H1 (cell line): Measurements from ENCODE around the gene ZNF644. TPM values are rescaled to one million over a fixed set of nuclear protein-coding genes. Genes with fewer than 3 reads are reported as not detected.

ENCODE experiments used
- CTCF ChIA-PET: fragments of 300-600 bp; sonication (Branson Sonifier 250); formaldehyde crosslinking; loops from one replicate; lab custom pipeline; 2021; ENCODE audit not compliant: partially characterized antibody; lab: Charles Lee
- POLR2A ChIA-PET: fragments of 300-600 bp; sonication (Branson Sonifier 250); formaldehyde crosslinking; loops from one replicate; lab custom pipeline; 2021; ENCODE audit warnings: inconsistent platforms; ENCODE audit not compliant: partially characterized antibody; lab: Charles Lee
- DNase-seq, 2 experiments: peaks; one replicate each; pipeline versions ENCODE4 v3.0.0 to v3.0.0-alpha.2; 2010 to 2022; ENCODE audit warnings: low spot score in 2 of 2, low read depth in 1 of 2, mixed read lengths in 1 of 2
- FAIRE-seq: peaks from 2 replicates; lab custom pipeline; 2011; peaks lifted over from hg19 to GRCh38; lab: Jason Lieb, UNC
- H2AFZ ChIP-seq: 2 replicates; pipeline ENCODE4 v1.8.1; 2012; ENCODE audit warnings: low read length, inconsistent platforms
- H2AK5ac ChIP-seq: 2 replicates; pipeline ENCODE4 v1.6.1; 2013; ENCODE audit warnings: low read depth, low read length
- H2BK120ac ChIP-seq: replicated peaks from 2 replicates; pipeline ENCODE3; 2013; ENCODE audit warnings: low read depth, low read length, inconsistent platforms
- H2BK12ac ChIP-seq: 2 replicates; pipeline ENCODE4 v1.6.1; 2013; ENCODE audit warnings: low read depth, low read length
- H2BK15ac ChIP-seq: 2 replicates; pipeline ENCODE4 v1.6.1; 2013; ENCODE audit warnings: low read length
- H2BK20ac ChIP-seq: 2 replicates; pipeline ENCODE4 v1.6.1; 2013; ENCODE audit warnings: low read length
- H2BK5ac ChIP-seq: 2 replicates; pipeline ENCODE4 v1.6.1; 2013; ENCODE audit warnings: low read depth, low read length
- H3K14ac ChIP-seq: 2 replicates; pipeline ENCODE4 v1.6.1; 2013; ENCODE audit warnings: inconsistent platforms; ENCODE audit not compliant: insufficient read length
- H3K18ac ChIP-seq: 2 replicates; pipeline ENCODE4 v1.6.1; 2013; ENCODE audit warnings: low read length; ENCODE audit errors: extremely low read depth
- H3K23ac ChIP-seq: 2 replicates; pipeline ENCODE4 v1.6.1; 2013; ENCODE audit warnings: inconsistent platforms; ENCODE audit not compliant: insufficient read length
- H3K23me2 ChIP-seq: 2 replicates; pipeline ENCODE4 v1.6.1; 2013; ENCODE audit warnings: low read depth, low read length
- H3K27ac ChIP-seq: 2 replicates; pipeline ENCODE4 v1.6.1; 2011; ENCODE audit warnings: low read depth, low read length, inconsistent platforms
- H3K27me3 ChIP-seq, 4 experiments: replicated peaks in 1 of 4; 1 replicate in 1 of 4; 2 replicates in 3 of 4; pipeline versions ENCODE4 v1.6.1 to v1.8.1; 2011 to 2013; ENCODE audit warnings: low read length in 3 of 4, mild to moderate bottlenecking in 3 of 4, inconsistent platforms in 2 of 4, mixed read lengths in 2 of 4, moderate library complexity in 1 of 4; ENCODE audit not compliant: control insufficient read depth in 3 of 4, insufficient read depth in 3 of 4; ENCODE audit errors: extremely low read depth in 1 of 4
- H3K36me3 ChIP-seq, 4 experiments: 2 replicates each; pipeline versions ENCODE4 v1.6.1 to v1.8.1; 2011 to 2013; ENCODE audit warnings: mild to moderate bottlenecking in 4 of 4, low read length in 3 of 4, moderate library complexity in 2 of 4, control low read depth in 1 of 4, inconsistent platforms in 1 of 4; ENCODE audit not compliant: insufficient read depth in 4 of 4, control insufficient read depth in 2 of 4
- H3K4ac ChIP-seq: replicated peaks from 2 replicates; pipeline ENCODE3; 2013; ENCODE audit warnings: low read length, low read depth, mixed read lengths, inconsistent platforms; ENCODE audit not compliant: insufficient read length
- H3K4me1 ChIP-seq, 4 experiments: replicated peaks in 1 of 4; 1 replicate in 1 of 4; 2 replicates in 3 of 4; pipeline versions ENCODE4 v1.6.1 to v1.8.1; 2011 to 2013; ENCODE audit warnings: low read length in 3 of 4, inconsistent platforms in 2 of 4, mixed read lengths in 1 of 4; ENCODE audit not compliant: insufficient read depth in 4 of 4, control insufficient read depth in 3 of 4
- H3K4me2 ChIP-seq, 2 experiments: 2 replicates each; pipeline versions ENCODE4 v1.6.1 to v1.8.1; 2011 to 2013; ENCODE audit warnings: low read depth in 2 of 2, low read length in 2 of 2, control low read depth in 1 of 2, inconsistent platforms in 1 of 2, mild to moderate bottlenecking in 1 of 2; ENCODE audit not compliant: insufficient read depth in 1 of 2
- H3K4me3 ChIP-seq, 4 experiments: fragments of 200-600, 300-600 bp in 1 of 4; sonication (generic), shearing (Covaris generic), sonication (Bioruptor Twin) in 1 of 4; 2 replicates each; pipeline versions ENCODE4 v1.5.1 to v1.8.1; 2011 to 2016; ENCODE audit warnings: low read length in 4 of 4, low read depth in 3 of 4, control low read depth in 2 of 4, inconsistent platforms in 2 of 4, mild to moderate bottlenecking in 2 of 4, mixed read lengths in 1 of 4, moderate library complexity in 1 of 4; ENCODE audit not compliant: insufficient read depth in 2 of 4; ENCODE audit errors: extremely low read depth in 1 of 4
- H3K56ac ChIP-seq: replicated peaks from 2 replicates; pipeline ENCODE3; 2013; ENCODE audit warnings: low read depth, mild to moderate bottlenecking, mixed read lengths, low read length, inconsistent platforms; ENCODE audit not compliant: insufficient read length
- H3K79me1 ChIP-seq: 2 replicates; pipeline ENCODE4 v1.6.1; 2013; ENCODE audit warnings: low read depth, low read length, control low read depth
- H3K79me2 ChIP-seq, 2 experiments: 2 replicates each; pipeline versions ENCODE4 v1.6.1 to v1.8.1; 2012 to 2013; ENCODE audit warnings: low read length in 2 of 2, mild to moderate bottlenecking in 2 of 2, inconsistent platforms in 1 of 2; ENCODE audit not compliant: insufficient read depth in 2 of 2, control insufficient read depth in 1 of 2
- H3K9ac ChIP-seq, 4 experiments: replicated peaks in 1 of 4; 1 replicate in 1 of 4; 2 replicates in 3 of 4; pipeline versions ENCODE4 v1.6.1 to v1.8.1; 2011 to 2013; ENCODE audit warnings: low read depth in 3 of 4, low read length in 3 of 4, control low read depth in 2 of 4, mild to moderate bottlenecking in 2 of 4, moderate library complexity in 2 of 4, inconsistent platforms in 1 of 4; ENCODE audit errors: extremely low read depth in 1 of 4
- H3K9me3 ChIP-seq, 2 experiments: 2 replicates each; pipeline versions ENCODE4 v1.6.1 to v1.8.1; 2012 to 2013; ENCODE audit warnings: mild to moderate bottlenecking in 2 of 2, moderate library complexity in 2 of 2, control low read depth in 1 of 2, inconsistent platforms in 1 of 2, low read depth in 1 of 2, low read length in 1 of 2, mixed read lengths in 1 of 2; ENCODE audit not compliant: insufficient read depth in 2 of 2
- H4K20me1 ChIP-seq, 2 experiments: replicated peaks in 1 of 2; 2 replicates each; pipeline versions ENCODE3 to v1.8.1; 2011 to 2013; ENCODE audit warnings: inconsistent platforms in 2 of 2, low read length in 2 of 2, mild to moderate bottlenecking in 1 of 2; ENCODE audit not compliant: insufficient read depth in 2 of 2, control insufficient read depth in 1 of 2
- H4K5ac ChIP-seq: 2 replicates; pipeline ENCODE4 v1.6.1; 2013; ENCODE audit warnings: low read length, low read depth, mixed read lengths, inconsistent platforms; ENCODE audit not compliant: insufficient read length
- H4K8ac ChIP-seq: 2 replicates; pipeline ENCODE4 v1.8.0; 2013; ENCODE audit warnings: mild to moderate bottlenecking, moderate library complexity, low read length, inconsistent platforms; ENCODE audit not compliant: insufficient read depth; ENCODE audit errors: extremely low read depth
- H4K91ac ChIP-seq: replicated peaks from 2 replicates; pipeline ENCODE3; 2013; ENCODE audit warnings: low read length, mixed read lengths, inconsistent platforms; ENCODE audit not compliant: insufficient read length
- CEBPB ChIP-seq: IDR thresholded peaks from 2 replicates; pipeline ENCODE4 v1.6.1; 2012; ENCODE audit warnings: low read depth, low read length
- HDAC2 ChIP-seq, 2 experiments: fragments of 300-600 bp in 1 of 2; sonication (generic) in 1 of 2; IDR thresholded peaks; 2 replicates each; pipeline ENCODE4 v1.6.1; 2011 to 2012; ENCODE audit warnings: low read depth in 2 of 2, low read length in 2 of 2, mild to moderate bottlenecking in 2 of 2, moderate library complexity in 2 of 2, borderline replicate concordance in 1 of 2, inconsistent platforms in 1 of 2
- KDM5A ChIP-seq: fragments of 200-600 bp; IDR thresholded peaks from 2 replicates; pipeline ENCODE4 v1.7.1; 2012; ENCODE audit warnings: mild to moderate bottlenecking, low read length, inconsistent platforms, mixed read lengths
- NRF1 ChIP-seq: IDR thresholded peaks from 2 replicates; pipeline ENCODE4 v1.6.1; 2011; ENCODE audit warnings: mild to moderate bottlenecking, low read depth, low read length, improper control_type of control experiment
- USF2 ChIP-seq: IDR thresholded peaks from 2 replicates; pipeline ENCODE4 v1.6.1; 2011; ENCODE audit warnings: low read length, improper control_type of control experiment
- ZNF274 ChIP-seq: IDR thresholded peaks from 2 replicates; pipeline ENCODE4 v1.7.0; 2012; ENCODE audit warnings: low read length, borderline replicate concordance; ENCODE audit errors: extremely low read depth
- WGBS, 2 experiments: shearing (Covaris generic) in 1 of 2; methylation state at CpG; one replicate each; pipeline versions ENCODE4 v1.1.6 to v1.1.7; 2013 to 2015; ENCODE audit warnings: low lambda C conversion rate in 2 of 2, mixed read lengths in 2 of 2, inconsistent platforms in 1 of 2, low coverage in 1 of 2, missing lambda C conversion rate in 1 of 2; ENCODE audit not compliant: insufficient replicate concordance in 2 of 2, insufficient coverage in 1 of 2, insufficient read length in 1 of 2; ENCODE audit errors: extremely low coverage in 1 of 2, missing lambda C conversion rate in 1 of 2; 5-methylcytosine and 5-hydroxymethylcytosine counted together
- polyA plus RNA-seq, 7 experiments: library from polyadenylated mRNA; depleted of rRNA in 3 of 7; stranded (reverse) in 5 of 7; unstranded in 2 of 7; fragments of >200 nt in 5 of 7; fragments of 200-250 nt in 2 of 7; gene quantifications; 1 replicate in 5 of 7; 2 replicates in 1 of 7; 4 replicates in 1 of 7; pipeline versions ENCODE4 v1.2.1 to v1.2.3, GENCODE V29; 2011 to 2013; ENCODE audit warnings: missing spikeins in 2 of 7, mixed read lengths in 2 of 7
- total RNA-seq: library from RNA; stranded (reverse); fragmentation: NEBNext Ultra II Directional; extraction: Animal tissue kit (Norgen Biotek cat#: 25700); gene quantifications from 2 replicates; pipeline ENCODE4 v1.2.1, GENCODE V29; 2021

The ZNF644 gene
- total and polyA plus RNA-seq, 2 of the 8 experiments (the other 6 are each of a cell fraction or from before 2014, with no cell fraction given) = 14.5 to 93.5 TPM

DNA sequence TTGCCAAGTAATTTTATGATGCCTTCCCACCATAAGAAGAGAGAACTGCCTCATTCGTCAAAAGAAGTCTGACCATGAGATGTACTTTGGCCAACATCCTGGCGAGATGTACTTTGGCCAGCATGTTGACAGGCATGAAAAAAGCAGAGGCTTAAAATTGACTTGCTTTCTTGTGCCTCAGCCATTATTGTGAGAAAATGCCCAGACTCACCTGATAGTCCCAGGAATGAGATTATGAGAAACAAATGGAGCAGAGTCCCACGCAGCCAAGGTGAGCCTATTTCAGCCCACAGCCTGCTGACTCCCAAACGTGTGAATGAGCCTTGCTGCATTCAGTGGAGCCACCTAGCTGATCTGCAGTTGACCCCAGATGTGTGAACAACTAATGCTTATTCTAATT, 43.5 kb upstream of the ZNF644 start:
- H3K79me2 ChIP-seq = no peaks in the 10 kb centered on the region
- no peaks in the 10 kb centered on the region for H3K79me1 ChIP-seq
- no peak overlapping the region for H2BK15ac ChIP-seq
- no peaks in the 10 kb centered on the region for H3K23me2 ChIP-seq
- H3K56ac ChIP-seq = no peak overlapping the region
- H2AFZ ChIP-seq = no peak overlapping the region
- TF ChIP-seq NRF1 = no peak
- no peak for TF ChIP-seq CEBPB
- no peak for TF ChIP-seq KDM5A
- TF ChIP-seq USF2 = no peak
- TF ChIP-seq HDAC2 (IDR thresholded peaks at IDR 0.05; ENCODE audit: borderline replicate concordance in 1 of 2, low read depth in 2 of 2, low read length in 2 of 2) = no peak
- no peak for TF ChIP-seq ZNF274
- no peak overlapping the region for H2BK5ac ChIP-seq
- H3K9ac ChIP-seq = no peak overlapping the region
- no peaks in the 10 kb centered on the region for H3K36me3 ChIP-seq
- H2BK12ac ChIP-seq = no peak overlapping the region
- no peaks in the 10 kb centered on the region for H3K9me3 ChIP-seq
- H3K27ac ChIP-seq = no peak overlapping the region
- ChIA-PET POLR2A (interaction anchor here (0.6 kb wide), 1 partner anchor 38 kb away, joined by 4 read pairs; no protein-coding TSS in a partner anchor), CTCF (interaction anchor here (1.0 kb wide), 1 partner anchor 9 kb away, joined by 8 read pairs; no protein-coding TSS in a partner anchor)
- 80% methylated on average over 4 of the region's 4 CpGs; no CpG with 5 or more reads in 1 of the 2 experiments for WGBS, 2 experiments
- H4K8ac ChIP-seq = no peak overlapping the region
- FAIRE-seq (no peak), DNase-seq (no peak)
- H4K5ac ChIP-seq = no peak overlapping the region
- H3K14ac ChIP-seq = no peak overlapping the region
- H3K18ac ChIP-seq = no peak overlapping the region
- H3K27me3 ChIP-seq = no peaks in the 10 kb centered on the region
- H3K4me2 ChIP-seq = no peak overlapping the region
- no peak overlapping the region for H3K4me3 ChIP-seq
- H4K20me1 ChIP-seq = no peaks in the 10 kb centered on the region
- H3K4me1 ChIP-seq = peaks cover 0 to 6% (median 2%) of the 10 kb centered on the region in 4 experiments; a peak in 3 of 7 replicates
- no peak overlapping the region for H2BK20ac ChIP-seq
- no peak overlapping the region for H2BK120ac ChIP-seq
- H2AK5ac ChIP-seq = no peak overlapping the region
- H4K91ac ChIP-seq = no peak overlapping the region
- no peak overlapping the region for H3K23ac ChIP-seq
- H3K4ac ChIP-seq = no peak overlapping the region
